HepG2 (cell line): Measurements from ENCODE around the gene MAP2K6. TPM values are rescaled to one million over a fixed set of nuclear protein-coding genes. Genes with fewer than 3 reads are reported as not detected.

Experiments used
- GATA4 ChIP-seq: sonication (generic); IDR thresholded peaks from 2 replicates; pipeline ENCODE4 v1.6.1; 2016; ENCODE audit warnings: antibody characterized with exemption, low read depth, borderline replicate concordance
- HNF1B ChIP-seq: sonication (generic); formaldehyde crosslinking; IDR thresholded peaks from 2 replicates; pipeline ENCODE4 v1.5.1; 2020; ENCODE audit warnings: mild to moderate bottlenecking, moderate library complexity, missing genetic modification reagents
- ISX ChIP-seq: sonication (generic); formaldehyde crosslinking; conservative IDR thresholded peaks from 2 replicates; pipeline ENCODE4 v1.5.0; 2020; ENCODE audit warnings: missing genetic modification reagents
- KDM2A ChIP-seq: sonication (generic); formaldehyde crosslinking; IDR thresholded peaks from 2 replicates; pipeline ENCODE4 v1.4.0; 2020; ENCODE audit warnings: low read depth, missing genetic modification reagents, borderline replicate concordance
- KDM6A ChIP-seq: IDR thresholded peaks from 2 replicates; pipeline ENCODE4 v1.6.1; 2016; ENCODE audit warnings: low read depth
- ZBTB40 ChIP-seq, 2 experiments: fragments of 450-650 bp in 1 of 2; sonication (generic) in 1 of 2; formaldehyde crosslinking in 1 of 2; IDR thresholded peaks; 2 replicates each; pipeline versions ENCODE4 v1.6.1 to v1.8.0; 2016 to 2022; ENCODE audit warnings: antibody characterized with exemption in 1 of 2, mild to moderate bottlenecking in 1 of 2, missing genetic modification reagents in 1 of 2
- ZEB1 ChIP-seq: IDR thresholded peaks from 2 replicates; pipeline ENCODE4 v1.6.1; 2012; ENCODE audit warnings: mild to moderate bottlenecking, low read depth, inconsistent platforms; ENCODE audit not compliant: insufficient replicate concordance
- polyA plus RNA-seq, 8 experiments: library from polyadenylated mRNA; depleted of rRNA in 3 of 8; stranded (reverse) in 7 of 8; unstranded in 1 of 8; fragments of >200 nt; fragmentation: Illumina TruSeq in 4 of 8; extraction: Trizol in 4 of 8; gene quantifications; 2 replicates each; pipeline versions ENCODE4 v1.2.1 to v1.2.3, GENCODE V29; 2011 to 2016; ENCODE audit warnings: low read depth in 4 of 8, missing spikeins in 1 of 8, mixed read lengths in 1 of 8; ENCODE audit not compliant: insufficient read depth in 1 of 8
- total RNA-seq, 5 experiments: library from RNA; depleted of rRNA; stranded (reverse); fragments of >200 nt; fragmentation: Illumina TruSeq; extraction: Trizol; gene quantifications; 2 replicates each; pipeline ENCODE4 v1.2.3, GENCODE V29; 2016; ENCODE audit warnings: low read depth in 1 of 5
- TF ChIP-seq, protein P1 (sequence below): sonication (generic); formaldehyde crosslinking; IDR thresholded peaks from 2 replicates; pipeline ENCODE4 v1.5.1; 2020; ENCODE audit warnings: missing genetic modification reagents, mild to moderate bottlenecking, borderline replicate concordance

Gene MAP2K6
- total and polyA plus RNA-seq, 2 of the 13 experiments (the other 11 are each of a cell fraction or from before 2014, with no cell fraction given), result 5.1 to 33.6 TPM

DNA sequence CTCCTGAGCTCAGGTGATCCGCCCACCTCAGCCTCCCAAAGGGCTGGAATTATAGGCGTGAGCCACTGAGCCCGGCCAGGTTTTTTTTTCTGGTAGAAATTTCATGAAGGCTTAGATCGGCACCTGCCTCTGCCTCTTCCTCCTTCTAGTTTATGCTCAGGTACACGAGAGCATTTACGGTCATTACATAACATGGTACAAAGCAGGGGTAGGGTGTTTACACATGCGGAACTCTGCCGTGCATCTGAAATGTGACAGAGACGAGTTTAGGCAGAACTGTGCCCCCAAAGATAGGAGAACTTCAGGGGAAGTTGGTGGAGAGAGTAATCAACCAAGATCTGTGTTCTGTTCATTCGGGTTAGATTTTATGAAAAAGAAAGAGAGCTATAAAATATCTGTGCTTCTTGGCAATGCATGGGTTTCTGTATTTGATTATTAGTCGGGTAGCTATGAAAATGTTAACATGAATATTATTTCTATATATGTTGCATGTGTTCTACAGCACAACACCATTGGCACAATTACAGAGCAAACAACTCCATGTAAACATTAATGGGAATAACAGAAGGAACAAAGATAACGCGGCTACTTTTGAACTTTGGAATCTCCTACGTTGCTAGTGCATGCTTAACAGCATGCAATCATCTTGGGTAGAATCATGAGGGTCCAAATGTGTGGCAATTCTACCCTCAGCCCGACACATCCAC lies 23.5 kb upstream of the MAP2K6 start (continued):
- no peak for TF ChIP-seq ZEB1
- no peak for TF ChIP-seq ISX
- no peak; the same call in 1 of the 2 replicates for TF ChIP-seq HNF1B (CRISPR knock-in tag)
- TF ChIP-seq GATA4, result no peak
- no peak for TF ChIP-seq ZBTB40 (IDR thresholded peaks at IDR 0.05)
- TF ChIP-seq ZBTB40 (CRISPR knock-in tag; IDR thresholded peaks at IDR 0.05), result no peak
- no peak for TF ChIP-seq KDM2A (CRISPR knock-in tag)
- TF ChIP-seq KDM6A (CRISPR knock-in tag), result no peak
- TF ChIP-seq, protein P1, sequence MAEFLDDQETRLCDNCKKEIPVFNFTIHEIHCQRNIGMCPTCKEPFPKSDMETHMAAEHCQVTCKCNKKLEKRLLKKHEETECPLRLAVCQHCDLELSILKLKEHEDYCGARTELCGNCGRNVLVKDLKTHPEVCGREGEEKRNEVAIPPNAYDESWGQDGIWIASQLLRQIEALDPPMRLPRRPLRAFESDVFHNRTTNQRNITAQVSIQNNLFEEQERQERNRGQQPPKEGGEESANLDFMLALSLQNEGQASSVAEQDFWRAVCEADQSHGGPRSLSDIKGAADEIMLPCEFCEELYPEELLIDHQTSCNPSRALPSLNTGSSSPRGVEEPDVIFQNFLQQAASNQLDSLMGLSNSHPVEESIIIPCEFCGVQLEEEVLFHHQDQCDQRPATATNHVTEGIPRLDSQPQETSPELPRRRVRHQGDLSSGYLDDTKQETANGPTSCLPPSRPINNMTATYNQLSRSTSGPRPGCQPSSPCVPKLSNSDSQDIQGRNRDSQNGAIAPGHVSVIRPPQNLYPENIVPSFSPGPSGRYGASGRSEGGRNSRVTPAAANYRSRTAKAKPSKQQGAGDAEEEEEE (CRISPR knock-in tag), result no peak
